NCI-H446 treated with DMSO at 0.1 percent for 48 hours (cell line): ENCODE results near the gene TAOK2.
A peak's percentile ranks its signal among the peaks of the same experiment; 100 is the strongest.
"Not testable (repeated sequence)": the region's sequence is repeated elsewhere in the genome, so short reads cannot be mapped to it uniquely, and the experiment has no call there.

Source experiments
- DNase-seq: peaks from one replicate; lab custom pipeline; 2025; lab: John Stamatoyannopoulos, UW

The TAOK2 gene

DNA sequence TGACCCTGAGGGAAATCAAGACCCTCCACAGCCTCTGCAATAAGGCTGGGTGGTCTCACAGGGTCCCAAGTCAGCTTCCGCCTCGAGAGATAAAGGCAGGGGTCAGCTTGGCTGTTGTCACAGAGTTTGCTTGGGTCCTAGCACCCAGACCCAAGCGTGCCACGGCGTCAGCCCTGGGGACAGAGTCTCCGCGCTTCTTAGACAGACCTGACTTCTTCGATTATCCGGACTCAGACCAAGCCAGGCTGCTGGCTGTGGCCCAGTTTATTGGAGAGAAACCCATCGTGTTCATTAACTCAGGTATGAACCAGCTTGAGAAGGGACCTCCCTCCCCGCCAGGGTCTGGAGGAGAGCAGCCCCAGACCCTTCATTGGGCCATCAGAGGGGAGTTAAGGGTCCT lies 49.9 kb downstream of the TAOK2 start:
- no peak for DNase-seq

GRCh38 chr16:30024451-30024850 lies 50.8 kb downstream of the TAOK2 start:
- no peak for DNase-seq

DNA sequence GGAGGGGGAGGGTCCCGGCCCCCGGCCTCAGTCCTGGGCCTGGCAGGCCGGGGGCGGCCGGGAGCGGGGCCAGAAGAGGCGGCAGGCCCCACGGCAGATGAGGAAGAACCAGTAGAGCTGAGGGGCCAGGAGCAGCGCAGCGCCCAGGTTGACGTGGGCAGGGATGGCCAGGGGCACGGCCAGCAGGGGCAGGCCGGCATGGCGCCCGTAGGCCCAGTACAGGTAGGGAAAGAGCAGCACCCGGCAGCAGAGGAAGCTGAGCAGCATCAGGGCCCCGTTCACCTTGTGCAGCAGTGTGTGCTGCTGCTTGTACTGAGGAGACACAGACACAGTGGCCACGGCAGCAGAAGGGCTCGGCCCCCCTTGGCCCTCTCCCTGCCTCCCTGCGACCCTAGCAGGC lies 51.5 kb downstream of the TAOK2 start:
- no peak for DNase-seq

DNA sequence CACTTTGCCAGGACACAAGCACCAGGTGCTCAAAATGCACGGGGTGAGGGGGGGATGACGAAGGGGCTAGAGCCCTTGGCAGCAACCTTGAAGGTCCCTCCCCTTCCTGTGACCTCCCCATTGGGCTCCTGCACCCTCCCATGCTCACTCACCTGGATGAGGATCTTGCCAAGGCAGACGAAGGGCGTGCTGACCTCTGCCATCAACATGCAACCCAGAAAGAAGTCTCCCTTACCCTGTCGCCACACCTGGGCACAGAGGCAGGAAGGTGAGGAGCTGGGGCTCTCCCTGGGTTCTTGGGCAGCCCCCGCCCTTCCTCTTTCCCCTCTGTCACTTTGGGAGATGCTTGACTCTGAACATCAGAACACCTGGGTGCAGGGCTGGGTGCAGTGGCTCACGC lies 51.9 kb downstream of the TAOK2 start:
- DNase-seq, result no peak

GRCh38 chr16:30026449-30026848 lies 52.8 kb downstream of the TAOK2 start:
- no peak for DNase-seq

DNA sequence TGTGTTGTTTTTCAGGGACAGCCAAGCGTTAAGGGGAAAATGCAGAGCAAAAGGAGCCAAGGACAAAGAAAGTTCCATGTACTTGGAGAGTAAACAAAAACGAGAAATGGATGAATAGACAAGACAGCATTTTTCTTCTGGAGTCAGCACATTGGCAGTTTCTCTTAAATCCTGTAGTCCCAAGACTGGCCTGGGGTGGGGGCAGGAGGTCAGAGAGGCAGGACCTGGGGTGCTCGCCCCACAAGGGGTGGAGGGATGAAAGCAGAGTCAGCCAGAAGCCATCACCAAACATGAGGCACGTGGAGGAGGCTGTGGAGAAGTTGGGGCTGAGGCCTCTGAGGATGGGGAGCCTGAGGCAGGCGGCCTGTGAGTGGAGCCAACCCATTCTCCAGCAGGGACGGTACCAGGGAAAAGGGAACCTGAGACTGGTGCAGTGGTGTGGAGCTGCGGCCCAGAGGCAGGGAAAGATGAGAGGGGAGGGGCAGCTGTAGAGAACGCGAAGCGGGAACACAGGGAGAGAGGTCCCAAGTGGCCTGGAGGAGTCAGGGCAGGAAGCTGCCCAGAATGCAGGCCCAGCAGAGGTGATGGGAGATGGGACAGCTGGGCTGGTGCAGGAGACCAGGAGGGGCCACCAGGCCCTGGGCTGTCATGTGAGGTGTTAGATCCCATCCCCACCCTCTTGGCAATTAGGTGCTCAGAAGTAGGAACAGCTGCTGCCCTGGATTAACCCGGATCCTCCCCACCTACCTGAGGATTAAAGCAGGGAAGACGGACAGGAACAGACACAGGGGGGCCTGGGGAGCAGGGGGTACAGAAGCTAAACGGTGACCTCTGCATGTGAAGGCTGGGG lies 54.1 kb downstream of the TAOK2 start:
- DNase-seq, result no peak

DNA sequence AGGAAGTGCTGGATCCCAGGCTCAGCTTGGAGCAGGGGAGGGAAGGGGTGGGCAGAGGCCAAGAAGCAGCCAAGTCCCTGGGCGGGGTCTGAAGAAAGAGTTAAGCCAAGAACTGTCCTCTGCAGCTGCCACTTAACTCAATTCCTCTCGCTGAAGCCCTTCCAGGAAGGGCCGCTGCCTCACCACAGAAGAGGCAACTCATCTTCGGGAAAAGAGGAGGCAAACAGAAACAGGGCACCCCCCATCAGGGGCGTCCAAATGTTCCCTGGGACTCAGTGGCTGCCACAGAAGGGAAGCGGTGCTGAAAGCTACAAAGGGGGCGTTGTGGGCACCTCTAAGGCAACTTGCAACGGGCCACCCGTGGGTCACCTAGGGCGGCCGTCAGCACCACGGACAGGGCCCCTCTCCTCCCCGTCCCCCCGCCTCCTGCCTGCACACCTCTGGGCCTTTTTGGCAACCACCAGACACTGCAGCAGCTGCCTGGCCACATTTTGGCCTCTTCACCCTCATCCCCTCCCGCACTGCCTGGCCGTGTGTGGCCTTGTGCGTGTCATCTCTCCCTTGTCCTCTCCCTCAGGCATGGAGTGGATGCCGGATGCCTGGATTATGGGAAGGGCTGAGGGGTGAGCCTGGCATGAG lies 54.9 kb downstream of the TAOK2 start:
- DNase-seq, result no peak

DNA sequence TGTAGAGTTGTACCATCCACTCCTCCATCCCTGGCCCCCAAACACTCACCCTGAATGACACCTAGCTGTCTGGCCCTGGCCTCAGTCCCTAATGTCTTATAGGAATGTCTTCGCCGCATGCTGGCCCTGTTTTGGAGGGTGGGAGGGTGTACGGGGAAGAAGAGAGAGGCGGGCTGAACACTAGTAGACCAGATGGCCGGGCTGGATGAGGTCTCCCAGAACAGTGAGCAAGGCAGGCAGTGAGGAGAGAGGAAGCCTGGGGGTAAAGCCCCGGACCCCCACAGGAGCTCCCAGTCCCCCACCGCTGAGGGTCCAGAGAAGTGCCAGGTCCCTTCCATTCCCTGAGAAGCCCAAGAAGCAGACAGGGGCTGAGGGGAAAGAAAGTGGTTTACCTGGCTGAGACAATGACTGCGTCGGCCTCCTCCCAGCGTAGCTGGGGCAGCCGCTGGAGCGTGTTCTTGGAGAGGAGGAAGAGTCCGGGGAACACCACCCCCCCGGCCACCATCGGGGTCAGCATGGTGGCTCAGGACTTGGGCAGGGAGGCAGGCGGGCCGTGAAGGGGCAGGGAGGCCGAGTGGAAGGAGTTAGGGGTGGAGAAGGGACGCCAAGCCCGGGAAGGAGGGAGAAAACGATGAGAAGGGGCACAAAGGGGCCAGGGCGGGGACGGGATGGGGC lies 56.5 kb downstream of the TAOK2 start:
- DNase-seq, result no peak

DNA sequence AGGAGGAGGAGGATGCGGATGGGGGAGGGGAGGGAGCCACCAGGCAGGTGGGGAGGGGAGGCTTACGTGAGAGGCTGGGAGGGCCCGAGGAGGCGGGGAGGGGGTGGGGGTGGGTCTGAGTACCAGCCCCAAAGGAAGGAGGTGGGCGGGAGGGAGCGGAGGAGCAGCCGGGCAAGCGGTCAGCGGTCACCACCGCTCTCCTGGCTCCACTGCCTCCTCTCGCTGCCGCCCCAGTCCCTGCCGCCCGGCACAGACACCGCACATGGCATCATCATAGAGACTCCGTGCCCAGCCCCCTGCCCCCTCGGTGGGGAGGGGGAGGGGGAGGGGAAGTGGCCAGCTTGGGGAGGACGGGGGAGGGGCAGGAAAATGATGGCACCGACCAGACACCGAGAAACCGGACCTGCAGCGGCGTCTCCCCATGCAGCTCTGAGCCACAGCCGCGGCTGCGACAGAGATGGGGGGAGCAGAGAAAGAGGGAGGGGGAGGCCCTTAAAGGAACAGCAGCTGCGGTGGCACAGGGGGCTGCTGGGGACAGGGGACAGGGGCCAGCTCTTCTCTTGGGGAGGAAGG lies 57.3 kb downstream of the TAOK2 start, which contains the start of gene TLCD3B:
TLCD3B (minus strand) TSS at position 431 of the 573 bp plus-strand sequence. CDS start 744 bp downstream, outside the sequence.
- no peak for DNase-seq

- DNase-seq, result no peak
Observed at GRCh38 chr16:30031477-30031918, 57.8 kb downstream of the TAOK2 start.

DNA sequence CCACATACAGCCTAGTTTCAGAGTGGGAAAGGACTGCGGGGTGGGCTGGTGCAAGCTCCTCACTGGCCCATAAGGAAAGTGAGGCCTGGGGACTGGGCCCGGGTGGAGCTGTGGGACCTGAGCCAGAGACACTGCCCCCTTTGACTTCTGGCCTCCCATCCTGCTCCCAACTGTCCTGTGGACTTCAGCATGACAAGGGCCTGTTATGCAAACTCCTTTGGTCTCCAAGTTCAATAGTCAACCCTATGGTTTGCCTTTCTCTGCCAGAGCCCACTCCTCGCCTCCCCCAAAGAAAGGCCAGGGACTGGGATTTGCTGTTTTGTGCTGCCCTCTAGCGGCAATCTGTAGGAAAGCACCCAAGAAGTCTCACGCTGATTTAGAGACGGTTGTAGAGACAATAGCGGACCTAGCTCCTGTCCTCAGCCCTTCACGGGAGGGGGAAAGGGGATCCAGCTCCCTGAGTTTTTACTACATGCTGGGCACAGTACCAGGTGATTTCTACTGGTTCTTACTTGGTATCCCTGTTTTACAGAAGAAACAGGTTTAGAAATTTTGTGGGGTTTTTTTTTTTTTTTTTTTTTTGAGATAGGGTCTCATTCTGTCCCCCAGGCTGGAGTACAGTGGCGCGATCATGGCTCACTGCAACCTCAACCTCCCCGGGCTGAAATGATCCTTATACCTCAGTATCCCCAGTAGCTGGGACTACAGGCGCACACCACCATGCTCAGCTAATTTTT lies 58.6 kb downstream of the TAOK2 start:
- peak; percentile 68 for DNase-seq

DNA sequence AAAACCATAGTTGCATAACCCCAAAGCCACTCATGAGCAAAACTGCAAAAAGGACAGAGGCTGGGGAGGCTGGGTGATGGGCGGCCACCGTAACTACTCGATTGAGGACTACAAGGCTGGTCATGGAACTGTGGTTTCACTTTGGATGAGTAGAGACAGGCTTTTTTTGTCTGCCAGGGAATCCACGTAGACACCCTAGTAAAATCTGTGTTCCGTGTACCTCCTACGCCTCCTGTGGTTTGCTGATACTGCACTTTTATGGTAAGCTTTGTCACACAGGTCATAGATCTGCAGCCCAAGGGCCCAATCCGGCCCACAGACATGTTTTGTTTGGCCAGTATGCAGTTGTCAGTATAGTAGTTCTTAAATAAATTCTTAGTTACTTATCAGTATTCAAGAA lies 59.6 kb downstream of the TAOK2 start:
- DNase-seq, result no peak

- no peak for DNase-seq
Observed at GRCh38 chr16:30040221-30040620, 66.6 kb downstream of the TAOK2 start.

DNA sequence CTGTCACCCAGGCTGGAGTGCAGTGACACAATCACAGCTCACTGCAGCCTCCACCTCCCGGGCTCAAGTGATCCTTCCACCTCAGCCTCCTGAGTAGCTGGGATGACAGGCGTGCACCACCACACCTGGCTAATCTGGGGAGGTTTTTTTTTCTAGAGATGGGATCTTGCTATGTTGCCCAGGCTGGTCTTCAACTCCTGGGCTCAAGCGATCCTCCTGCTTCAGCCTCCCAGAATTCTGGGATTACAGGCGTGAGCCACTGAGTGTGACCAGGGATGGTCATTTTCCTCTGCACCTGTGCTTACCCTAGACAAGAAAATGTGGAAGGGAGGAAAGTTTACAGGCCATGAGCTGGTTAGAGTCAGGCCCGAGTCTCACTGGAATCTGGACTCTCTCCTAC lies 67.0 kb downstream of the TAOK2 start:
- DNase-seq, result not testable (repeated sequence)

GRCh38 chr16:30041841-30042240 lies 68.2 kb downstream of the TAOK2 start:
- DNase-seq, result no peak
